Keratinocyte (primary cell): Measurements from ENCODE around the gene DDX51. TPM values are rescaled to one million over a fixed set of nuclear protein-coding genes. Genes with fewer than 3 reads are reported as not detected.

Source experiments
- DNase-seq: peaks from one replicate; pipeline ENCODE4 v3.0.0-alpha.2; 2011; ENCODE audit warnings: low read depth, missing footprints, low spot score
- FAIRE-seq: peaks from 2 replicates; lab custom pipeline; 2011; peaks lifted over from hg19 to GRCh38; lab: Jason Lieb, UNC
- H2AFZ ChIP-seq: 2 replicates; pipeline ENCODE4 v1.6.0; 2012; ENCODE audit warnings: low read length, control low read depth, inconsistent platforms; ENCODE audit not compliant: control insufficient read depth
- H3K27ac ChIP-seq: 2 replicates; pipeline ENCODE4 v1.5.1; 2011; ENCODE audit warnings: low read length; ENCODE audit not compliant: control insufficient read depth, insufficient read depth
- H3K27me3 ChIP-seq: 3 replicates; pipeline ENCODE4 v1.6.0; 2011; ENCODE audit warnings: low read length; ENCODE audit not compliant: control insufficient read depth, insufficient read depth; ENCODE audit errors: extremely low read depth
- H3K36me3 ChIP-seq, 2 experiments: 2 replicates in 1 of 2; 3 replicates in 1 of 2; pipeline ENCODE4 v1.5.1; 2011; ENCODE audit warnings: low read length in 2 of 2, mild to moderate bottlenecking in 1 of 2; ENCODE audit not compliant: control insufficient read depth in 2 of 2, insufficient read depth in 2 of 2; ENCODE audit errors: extremely low read depth in 1 of 2
- H3K4me1 ChIP-seq: 3 replicates; pipeline ENCODE4 v1.5.1; 2011; ENCODE audit warnings: low read length; ENCODE audit not compliant: control insufficient read depth, insufficient read depth; ENCODE audit errors: extremely low read depth
- H3K4me2 ChIP-seq: 3 replicates; pipeline ENCODE4 v1.6.0; 2011; ENCODE audit warnings: low read depth, low read length; ENCODE audit not compliant: control insufficient read depth, insufficient read depth; ENCODE audit errors: extremely low read depth
- H3K4me3 ChIP-seq, 3 experiments: fragments of 200-600 bp in 1 of 3; sonication (generic) in 1 of 3; 2 replicates in 2 of 3; 3 replicates in 1 of 3; pipeline ENCODE4 v1.5.1; 2011 to 2016; ENCODE audit warnings: low read length in 3 of 3, mild to moderate bottlenecking in 3 of 3, control low read depth in 2 of 3, inconsistent platforms in 1 of 3, low read depth in 1 of 3, mixed read lengths in 1 of 3, mixed run types in 1 of 3, moderate library complexity in 1 of 3; ENCODE audit not compliant: control insufficient read depth in 2 of 3, insufficient read depth in 2 of 3; ENCODE audit errors: extremely low read depth in 1 of 3
- H3K79me2 ChIP-seq: 2 replicates; pipeline ENCODE4 v1.6.0; 2012; ENCODE audit warnings: low read length; ENCODE audit not compliant: control insufficient read depth, insufficient read depth
- H3K9ac ChIP-seq: 3 replicates; pipeline ENCODE4 v1.6.0; 2011; ENCODE audit warnings: low read length; ENCODE audit not compliant: control insufficient read depth, insufficient read depth; ENCODE audit errors: extremely low read depth
- H3K9me1 ChIP-seq: 3 replicates; pipeline ENCODE4 v1.6.0; 2011; ENCODE audit warnings: low read length; ENCODE audit not compliant: control insufficient read depth, insufficient read depth; ENCODE audit errors: extremely low read depth
- H3K9me3 ChIP-seq: 2 replicates; pipeline ENCODE4 v1.5.1; 2012; ENCODE audit warnings: low read depth, low read length; ENCODE audit not compliant: control insufficient read depth
- H4K20me1 ChIP-seq: 3 replicates; pipeline ENCODE4 v1.6.0; 2011; ENCODE audit warnings: low read length; ENCODE audit not compliant: control insufficient read depth, insufficient read depth; ENCODE audit errors: extremely low read depth
- CTCF ChIP-seq, 3 experiments: IDR thresholded peaks in 1 of 3; conservative IDR thresholded peaks in 1 of 3; optimal IDR thresholded peaks in 1 of 3; 2 replicates in 2 of 3; 3 replicates in 1 of 3; pipeline versions ENCODE3 to v1.5.1; 2011; ENCODE audit warnings: low read length in 3 of 3, mild to moderate bottlenecking in 3 of 3, moderate library complexity in 2 of 3, control low read depth in 1 of 3, inconsistent platforms in 1 of 3; ENCODE audit not compliant: insufficient read depth in 2 of 3; ENCODE audit errors: extremely low read depth in 1 of 3
- EZH2 ChIP-seq: IDR thresholded peaks from one replicate; pipeline ENCODE4 v1.6.1; 2012; ENCODE audit warnings: inconsistent platforms, mild to moderate bottlenecking, low read length, moderate library complexity
- dilution Hi-C: fragments of 300-500 bp; cut with MboI; formaldehyde crosslinking; loops from one replicate; pipeline ENCODE4 v1.7.0; 2020; ENCODE audit warnings: low sequenced_read_pairs; ENCODE audit not compliant: extremely low pct_ligation_motif_present
- polyA plus RNA-seq, 5 experiments: library from polyadenylated mRNA; depleted of rRNA in 3 of 5; stranded (reverse) in 3 of 5; stranded (forward) in 1 of 5; unstranded in 1 of 5; fragments of >200 nt; gene quantifications; 1 replicate in 1 of 5; 2 replicates in 3 of 5; 3 replicates in 1 of 5; pipeline versions ENCODE4 v1.2.1 to v1.2.3, GENCODE V29; 2011 to 2012; ENCODE audit warnings: missing spikeins in 2 of 5, low read depth in 1 of 5, low replicate concordance in 1 of 5

DDX51 gene
- polyA plus RNA-seq, 1 donor (not counting 4 experiments of a cell fraction or from before 2014, with no cell fraction given) = 7.4 TPM

GRCh38 chr12:132140501-132140900, 3.6 kb downstream of the DDX51 start:
- TF ChIP-seq CTCF (optimal IDR thresholded peaks at IDR 0.05 in 1 of 3, IDR thresholded peaks at IDR 0.05 in 1 of 3, conservative IDR thresholded peaks at IDR 0.05 in 1 of 3; ENCODE audit: extremely low read depth in 1 of 3, insufficient read depth in 2 of 3, low read length in 3 of 3) (no peak), EZH2 (no peak)
- no peak overlapping the region for H2AFZ ChIP-seq
- H3K9me3 ChIP-seq = no peaks in the 10 kb centered on the region
- H3K27ac ChIP-seq = no peak overlapping the region
- peaks cover 14% of the 10 kb centered on the region for H3K4me1 ChIP-seq
- H3K79me2 ChIP-seq = peaks cover 32% of the 10 kb centered on the region
- no peaks in the 10 kb centered on the region for H3K9me1 ChIP-seq
- H3K4me3 ChIP-seq = no peak overlapping the region
- FAIRE-seq = no peak
- DNase-seq = no peak
- no peaks in the 10 kb centered on the region for H3K27me3 ChIP-seq
- dilution Hi-C loops = no loop called here
- no peak overlapping the region for H3K4me2 ChIP-seq
- no peak overlapping the region for H3K9ac ChIP-seq
- H3K36me3 ChIP-seq = peaks cover 17 to 19% of the 10 kb centered on the region in 2 experiments
- H4K20me1 ChIP-seq = no peaks in the 10 kb centered on the region

- Histone ChIP-seq H4K20me1 (no peaks in the 10 kb centered on the region), H3K27ac (no peak overlapping the region), H3K27me3 (no peaks in the 10 kb centered on the region), H3K9me3 (no peaks in the 10 kb centered on the region), H3K9me1 (no peaks in the 10 kb centered on the region), H2AFZ (no peak overlapping the region), H3K36me3 (peaks cover 17 to 19% of the 10 kb centered on the region in 2 experiments), H3K79me2 (peaks cover 27% of the 10 kb centered on the region), H3K4me3 (no peak overlapping the region), H3K4me2 (no peak overlapping the region), H3K9ac (no peak overlapping the region), H3K4me1 (peaks cover 8% of the 10 kb centered on the region)
- no peak for TF ChIP-seq EZH2
- dilution Hi-C loops = no loop called here
- FAIRE-seq (no peak), DNase-seq (no peak)
Observed at GRCh38 chr12:132139912-132140311, 4.2 kb downstream of the DDX51 start.
